ENCODE data around the gene LHPP. TPM values are rescaled to one million over a fixed set of nuclear protein-coding genes. Genes with fewer than 3 reads are reported as not detected.

LHPP gene
- total RNA-seq, 1 experiment from 2014 or later, result 17.3 TPM

GRCh38 chr10:124529661-124530214 is 68.1 kb downstream of the LHPP start:
- DNase-seq (ENCODE audit: low spot score), result no peak
- in situ Hi-C loops (cut with HindIII; ENCODE audit: low sequenced_read_pairs), result no loop called here

GRCh38 chr10:124530215-124530665 is 68.6 kb downstream of the LHPP start:
- peak; percentile 87 for DNase-seq (ENCODE audit: low spot score)
- in situ Hi-C loops (cut with HindIII; ENCODE audit: low sequenced_read_pairs), result no loop called here

GRCh38 chr10:124530816-124531215 is 69.2 kb downstream of the LHPP start:
- DNase-seq (ENCODE audit: low spot score), result no peak
- in situ Hi-C loops (cut with HindIII; ENCODE audit: low sequenced_read_pairs), result no loop called here

GRCh38 chr10:124532106-124532641 is 70.6 kb downstream of the LHPP start:
- in situ Hi-C loops (cut with HindIII; ENCODE audit: low sequenced_read_pairs), result no loop called here
- DNase-seq (ENCODE audit: low spot score), result peak; percentile 66

- in situ Hi-C loops (cut with HindIII; ENCODE audit: low sequenced_read_pairs), result no loop called here
- no peak for DNase-seq (ENCODE audit: low spot score)
Observed at GRCh38 chr10:124532788-124533187, 71.2 kb downstream of the LHPP start.

GRCh38 chr10:124533266-124533665 is 71.6 kb downstream of the LHPP start:
- in situ Hi-C loops (cut with HindIII; ENCODE audit: low sequenced_read_pairs), result no loop called here
- DNase-seq (ENCODE audit: low spot score), result no peak

- in situ Hi-C loops (cut with HindIII; ENCODE audit: low sequenced_read_pairs), result no loop called here
- DNase-seq (ENCODE audit: low spot score), result peak; percentile 68
Observed at GRCh38 chr10:124534231-124534798, 72.7 kb downstream of the LHPP start.

- in situ Hi-C loops (cut with HindIII; ENCODE audit: low sequenced_read_pairs), result no loop called here
- no peak for DNase-seq (ENCODE audit: low spot score)
Observed at GRCh38 chr10:124534826-124535601, 73.4 kb downstream of the LHPP start.

GRCh38 chr10:124535731-124536495 is 74.3 kb downstream of the LHPP start:
- in situ Hi-C loops (cut with HindIII; ENCODE audit: low sequenced_read_pairs), result no loop called here

GRCh38 chr10:124536496-124537050 is 75.0 kb downstream of the LHPP start:
- in situ Hi-C loops (cut with HindIII; ENCODE audit: low sequenced_read_pairs), result no loop called here
- DNase-seq (ENCODE audit: low spot score), result peak; percentile 29

More at GRCh38 chr10:124535731-124536495, 74.3 kb downstream of the LHPP start:
- no peak for DNase-seq (ENCODE audit: low spot score)

- no peak for DNase-seq (ENCODE audit: low spot score)
- in situ Hi-C loops (cut with HindIII; ENCODE audit: low sequenced_read_pairs), result no loop called here
Observed at GRCh38 chr10:124537166-124537725, 75.6 kb downstream of the LHPP start.

GRCh38 chr10:124537891-124538290 is 76.3 kb downstream of the LHPP start:
- DNase-seq (ENCODE audit: low spot score), result no peak
- in situ Hi-C loops (cut with HindIII; ENCODE audit: low sequenced_read_pairs), result no loop called here

- no peak for DNase-seq (ENCODE audit: low spot score)
- in situ Hi-C loops (cut with HindIII; ENCODE audit: low sequenced_read_pairs), result no loop called here
Observed at GRCh38 chr10:124538706-124539105, 77.1 kb downstream of the LHPP start.

- DNase-seq (ENCODE audit: low spot score), result no peak
- in situ Hi-C loops (cut with HindIII; ENCODE audit: low sequenced_read_pairs), result no loop called here
Observed at GRCh38 chr10:124539935-124540641, 78.5 kb downstream of the LHPP start.

- in situ Hi-C loops (cut with HindIII; ENCODE audit: low sequenced_read_pairs), result no loop called here
Observed at GRCh38 chr10:124541076-124541903, 79.7 kb downstream of the LHPP start.

GRCh38 chr10:124542336-124542735 is 80.7 kb downstream of the LHPP start:
- no peak for DNase-seq (ENCODE audit: low spot score)
- in situ Hi-C loops (cut with HindIII; ENCODE audit: low sequenced_read_pairs), result no loop called here

More at GRCh38 chr10:124541076-124541903, 79.7 kb downstream of the LHPP start:
- DNase-seq (ENCODE audit: low spot score), result no peak

GRCh38 chr10:124543146-124543545 is 81.5 kb downstream of the LHPP start:
- in situ Hi-C loops (cut with HindIII; ENCODE audit: low sequenced_read_pairs), result no loop called here

More at GRCh38 chr10:124543146-124543545, 81.5 kb downstream of the LHPP start:
- DNase-seq (ENCODE audit: low spot score), result no peak

Measured in G401 (cell line).